ENCODE measurements around the gene ARHGAP44.

GRCh38 chr17:12965988-12966387 lies 176.7 kb downstream of the ARHGAP44 start:
- TF ChIP-seq SUZ12 (IDR thresholded peaks at IDR 0.05; ENCODE audit: extremely low read depth, insufficient read depth, insufficient read length): no peak
- TF ChIP-seq ZNF274 (IDR thresholded peaks at IDR 0.05; ENCODE audit: low read depth, low read length): no peak
- TF ChIP-seq YY1 (IDR thresholded peaks at IDR 0.05; ENCODE audit: insufficient read depth, insufficient read length): no peak
